Mesothelial cell of epicardium (in vitro differentiated cells): ENCODE measurements around the gene NUFIP2. TPM values are rescaled to one million over a fixed set of nuclear protein-coding genes. Genes with fewer than 3 reads are reported as not detected.
A peak's percentile ranks its signal among the peaks of the same experiment; 100 is the strongest.
"Not testable (repeated sequence)": the region's sequence is repeated elsewhere in the genome, so short reads cannot be mapped to it uniquely, and the experiment has no call there.

Experiments used
- DNase-seq, 2 experiments: peaks; one replicate each; pipeline ENCODE4 v3.0.0; 2021; ENCODE audit warnings: low spot score in 2 of 2; ENCODE audit not compliant: unreplicated experiment in 2 of 2
- H3K27ac Mint-ChIP-seq: 2 replicates; pipeline ENCODE4 v1.8.0; 2021; ENCODE audit warnings: mixed read lengths
- H3K27me3 Mint-ChIP-seq: 2 replicates; pipeline ENCODE4 v1.8.0; 2021; ENCODE audit warnings: low read depth, mixed read lengths
- H3K36me3 Mint-ChIP-seq: 2 replicates; pipeline ENCODE4 v1.8.0; 2021; ENCODE audit warnings: mixed read lengths
- H3K4me1 Mint-ChIP-seq: 2 replicates; pipeline ENCODE4 v1.8.0; 2021; ENCODE audit warnings: mixed read lengths
- H3K4me3 Mint-ChIP-seq: 2 replicates; pipeline ENCODE4 v1.8.0; 2021; ENCODE audit warnings: mild to moderate bottlenecking, moderate library complexity, mixed read lengths
- H3K9me3 Mint-ChIP-seq: 2 replicates; pipeline ENCODE4 v1.8.0; 2021; ENCODE audit warnings: mixed read lengths
- total RNA-seq: library from RNA; stranded (reverse); gene quantifications from 3 replicates; pipeline ENCODE4 v1.2.1, GENCODE V29; 2021
- TF ChIP-seq, protein P1 (sequence below): fragments of 200-600 bp; sonication (generic); IDR thresholded peaks from one replicate; pipeline ENCODE4 v1.5.0; 2021; ENCODE audit warnings: antibody characterized with exemption; ENCODE audit not compliant: unreplicated experiment

NUFIP2 gene, protein sequence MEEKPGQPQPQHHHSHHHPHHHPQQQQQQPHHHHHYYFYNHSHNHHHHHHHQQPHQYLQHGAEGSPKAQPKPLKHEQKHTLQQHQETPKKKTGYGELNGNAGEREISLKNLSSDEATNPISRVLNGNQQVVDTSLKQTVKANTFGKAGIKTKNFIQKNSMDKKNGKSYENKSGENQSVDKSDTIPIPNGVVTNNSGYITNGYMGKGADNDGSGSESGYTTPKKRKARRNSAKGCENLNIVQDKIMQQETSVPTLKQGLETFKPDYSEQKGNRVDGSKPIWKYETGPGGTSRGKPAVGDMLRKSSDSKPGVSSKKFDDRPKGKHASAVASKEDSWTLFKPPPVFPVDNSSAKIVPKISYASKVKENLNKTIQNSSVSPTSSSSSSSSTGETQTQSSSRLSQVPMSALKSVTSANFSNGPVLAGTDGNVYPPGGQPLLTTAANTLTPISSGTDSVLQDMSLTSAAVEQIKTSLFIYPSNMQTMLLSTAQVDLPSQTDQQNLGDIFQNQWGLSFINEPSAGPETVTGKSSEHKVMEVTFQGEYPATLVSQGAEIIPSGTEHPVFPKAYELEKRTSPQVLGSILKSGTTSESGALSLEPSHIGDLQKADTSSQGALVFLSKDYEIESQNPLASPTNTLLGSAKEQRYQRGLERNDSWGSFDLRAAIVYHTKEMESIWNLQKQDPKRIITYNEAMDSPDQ
- total RNA-seq = 59.8 to 72.7 TPM (median 62.3 TPM) in 3 replicates

DNA sequence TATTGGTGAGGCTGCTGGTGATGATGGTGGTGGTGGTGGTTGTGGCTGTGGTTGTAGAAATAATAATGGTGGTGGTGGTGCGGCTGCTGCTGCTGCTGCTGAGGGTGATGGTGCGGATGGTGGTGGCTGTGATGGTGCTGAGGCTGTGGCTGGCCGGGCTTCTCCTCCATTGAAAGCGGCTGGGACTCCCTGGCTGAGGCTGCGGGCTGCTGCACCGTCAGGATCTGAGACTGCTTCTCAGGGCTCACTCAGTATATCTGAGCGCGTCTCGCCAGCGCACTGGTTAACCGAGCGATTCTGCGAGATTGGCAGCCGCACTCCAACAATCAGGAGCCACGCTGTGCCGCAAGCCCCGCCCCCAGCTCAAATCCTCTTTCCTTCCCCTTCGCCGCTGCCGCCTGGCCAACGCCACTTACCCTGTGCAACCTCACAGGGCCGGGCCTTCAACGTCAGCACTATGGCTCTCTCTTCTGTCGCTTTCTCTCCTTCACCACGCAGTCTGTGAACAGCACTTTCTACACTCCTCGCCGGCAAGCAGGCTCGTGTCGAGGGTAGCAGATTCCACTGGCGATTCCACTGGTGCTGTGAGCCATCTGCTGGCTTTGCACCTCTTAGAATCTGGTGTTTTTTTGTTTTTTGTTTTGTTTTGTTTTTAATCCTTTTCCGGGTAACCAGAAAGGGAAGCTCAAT, at the start of gene NUFIP2:
TSS of gene NUFIP2 (minus strand) at position 259 of the 690 bp plus-strand sequence. CDS start at position 170, 89 bp downstream.
- peak within 1 kb of the TSS; percentile 99 for H3K27ac Mint-ChIP-seq
- TF ChIP-seq, protein P1, sequence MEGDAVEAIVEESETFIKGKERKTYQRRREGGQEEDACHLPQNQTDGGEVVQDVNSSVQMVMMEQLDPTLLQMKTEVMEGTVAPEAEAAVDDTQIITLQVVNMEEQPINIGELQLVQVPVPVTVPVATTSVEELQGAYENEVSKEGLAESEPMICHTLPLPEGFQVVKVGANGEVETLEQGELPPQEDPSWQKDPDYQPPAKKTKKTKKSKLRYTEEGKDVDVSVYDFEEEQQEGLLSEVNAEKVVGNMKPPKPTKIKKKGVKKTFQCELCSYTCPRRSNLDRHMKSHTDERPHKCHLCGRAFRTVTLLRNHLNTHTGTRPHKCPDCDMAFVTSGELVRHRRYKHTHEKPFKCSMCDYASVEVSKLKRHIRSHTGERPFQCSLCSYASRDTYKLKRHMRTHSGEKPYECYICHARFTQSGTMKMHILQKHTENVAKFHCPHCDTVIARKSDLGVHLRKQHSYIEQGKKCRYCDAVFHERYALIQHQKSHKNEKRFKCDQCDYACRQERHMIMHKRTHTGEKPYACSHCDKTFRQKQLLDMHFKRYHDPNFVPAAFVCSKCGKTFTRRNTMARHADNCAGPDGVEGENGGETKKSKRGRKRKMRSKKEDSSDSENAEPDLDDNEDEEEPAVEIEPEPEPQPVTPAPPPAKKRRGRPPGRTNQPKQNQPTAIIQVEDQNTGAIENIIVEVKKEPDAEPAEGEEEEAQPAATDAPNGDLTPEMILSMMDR = no peak

DNA sequence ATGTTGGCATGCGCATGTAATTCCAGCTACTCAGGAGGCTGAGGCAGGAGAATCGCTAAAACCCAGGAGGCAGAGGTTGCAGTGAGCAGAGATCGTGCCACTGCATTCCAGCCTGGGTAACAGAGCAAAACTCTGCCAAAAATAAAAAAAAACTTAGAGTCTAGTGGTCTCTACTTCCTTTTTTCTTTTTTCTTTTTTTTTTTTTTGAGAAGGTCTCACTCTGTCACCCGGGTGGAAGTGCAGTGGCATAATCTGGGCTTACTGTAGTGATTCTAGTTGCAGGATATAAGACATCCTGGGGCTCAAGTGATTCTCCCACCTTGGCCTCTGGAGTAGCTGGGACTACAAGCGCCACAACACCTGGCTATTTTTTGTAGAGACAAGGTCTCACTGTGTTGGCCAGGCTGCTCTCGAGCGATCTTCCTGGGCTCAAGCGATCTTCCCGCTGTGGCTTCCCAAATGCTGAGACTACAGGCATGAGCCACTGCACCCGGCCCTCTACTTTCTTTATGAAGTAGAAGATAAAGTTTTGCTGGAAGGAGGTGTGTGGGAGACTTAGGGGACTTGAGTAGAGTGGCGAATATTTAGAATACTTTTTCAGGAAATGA, 48.3 kb upstream of the NUFIP2 start:
- Mint-ChIP-seq H3K4me3 (no peak overlapping the region), H3K27ac (peak overlapping the region; percentile 39), H3K27me3 (no peaks in the 10 kb centered on the region), H3K36me3 (no peaks in the 10 kb centered on the region), H3K4me1 (peaks cover 26% of the 10 kb centered on the region), H3K9me3 (no peaks in the 10 kb centered on the region)
- DNase-seq = no peak
- TF ChIP-seq, protein P1 = no peak

More for the DNA sequence above, at the start of gene NUFIP2:
- Mint-ChIP-seq H3K36me3 (peaks cover 5% of the 10 kb centered on the region), H3K4me1 (peaks cover 30% of the 10 kb centered on the region), H3K9me3 (no peaks in the 10 kb centered on the region), H3K4me3 (peak within 1 kb of the TSS; percentile 100), H3K27me3 (no peaks in the 10 kb centered on the region)
- DNase-seq = peak; percentile 96 to 99

DNA sequence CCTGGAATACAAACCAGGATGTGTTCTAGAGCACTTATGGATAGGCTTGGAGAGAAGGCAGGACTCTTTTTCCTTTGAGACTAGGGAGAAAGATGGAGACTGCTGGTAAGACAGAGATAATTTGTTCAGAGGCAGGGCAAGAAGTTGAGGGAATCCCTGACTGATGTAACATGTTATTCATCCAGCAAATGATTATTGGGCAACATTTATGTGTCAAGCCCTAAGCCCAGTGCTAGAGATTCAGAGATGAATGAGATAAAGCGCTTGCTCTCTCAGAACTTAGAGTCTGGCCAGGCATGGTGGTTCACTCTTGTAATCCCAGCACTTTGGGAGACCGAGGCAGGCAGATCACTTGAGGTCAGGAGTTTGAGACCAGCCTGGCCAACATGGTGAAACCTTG, 47.8 kb upstream of the NUFIP2 start:
- TF ChIP-seq, protein P1 = no peak
- Mint-ChIP-seq H3K9me3 (no peaks in the 10 kb centered on the region), H3K4me1 (peaks cover 26% of the 10 kb centered on the region), H3K36me3 (no peaks in the 10 kb centered on the region), H3K27me3 (no peaks in the 10 kb centered on the region), H3K27ac (no peak overlapping the region), H3K4me3 (no peak overlapping the region)
- no peak for DNase-seq

DNA sequence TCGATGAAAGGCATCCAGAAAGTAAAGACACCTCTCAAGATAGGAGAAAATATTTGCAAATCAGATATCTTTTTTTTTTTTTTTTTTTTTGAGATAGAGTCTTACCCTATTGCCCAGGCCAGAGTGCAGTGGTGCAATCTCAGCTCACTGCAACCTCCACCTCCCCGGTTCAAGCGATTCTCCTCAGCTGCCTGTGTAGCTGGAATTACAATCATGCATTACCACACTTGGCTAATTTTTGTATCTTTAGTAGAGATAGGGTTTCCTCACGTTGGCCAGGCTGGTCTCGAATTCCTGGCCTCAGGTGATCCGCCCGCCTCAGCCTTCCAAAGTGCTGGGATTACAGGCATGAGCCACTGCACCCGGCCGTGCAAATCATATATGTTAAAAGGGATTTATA, 45.1 kb upstream of the NUFIP2 start:
- H3K9me3 Mint-ChIP-seq, H3K27ac Mint-ChIP-seq, H3K4me3 Mint-ChIP-seq, H3K36me3 Mint-ChIP-seq, H3K27me3 Mint-ChIP-seq, DNase-seq: not testable (repeated sequence)
- peaks cover 14% of the 10 kb centered on the region for H3K4me1 Mint-ChIP-seq

DNA sequence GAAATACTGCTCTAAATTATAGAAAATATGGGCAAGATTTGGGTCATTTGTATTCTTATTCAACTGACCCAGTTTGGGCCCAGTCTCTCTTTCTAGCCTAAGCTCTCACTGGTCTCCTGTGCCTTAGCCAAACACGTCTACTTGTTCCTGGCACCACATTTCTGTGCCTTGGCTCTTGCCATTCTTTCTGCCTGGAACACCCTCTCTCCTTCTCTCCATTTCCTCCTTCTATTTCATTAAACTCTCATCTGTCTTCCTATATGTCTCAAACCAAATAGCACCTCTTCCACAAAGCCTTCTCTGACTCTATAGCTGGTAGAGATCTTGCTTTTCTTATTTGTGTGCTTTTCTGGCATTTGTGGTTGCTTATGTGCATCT, 37.7 kb upstream of the NUFIP2 start:
- Mint-ChIP-seq H3K27me3 (no peaks in the 10 kb centered on the region), H3K9me3 (no peaks in the 10 kb centered on the region), H3K36me3 (no peaks in the 10 kb centered on the region), H3K27ac (no peak overlapping the region), H3K4me1 (peaks cover 3% of the 10 kb centered on the region), H3K4me3 (no peak overlapping the region)
- DNase-seq = no peak
- TF ChIP-seq, protein P1 = no peak
